GM12874 (cell line): ENCODE data around the gene NEK6.

Experiments used
- CTCF ChIP-seq: IDR thresholded peaks from 2 replicates; pipeline ENCODE4 v1.5.1; 2011; ENCODE audit warnings: low read depth, mild to moderate bottlenecking, control low read depth, low read length, moderate library complexity; ENCODE audit not compliant: insufficient read depth

Gene NEK6

DNA sequence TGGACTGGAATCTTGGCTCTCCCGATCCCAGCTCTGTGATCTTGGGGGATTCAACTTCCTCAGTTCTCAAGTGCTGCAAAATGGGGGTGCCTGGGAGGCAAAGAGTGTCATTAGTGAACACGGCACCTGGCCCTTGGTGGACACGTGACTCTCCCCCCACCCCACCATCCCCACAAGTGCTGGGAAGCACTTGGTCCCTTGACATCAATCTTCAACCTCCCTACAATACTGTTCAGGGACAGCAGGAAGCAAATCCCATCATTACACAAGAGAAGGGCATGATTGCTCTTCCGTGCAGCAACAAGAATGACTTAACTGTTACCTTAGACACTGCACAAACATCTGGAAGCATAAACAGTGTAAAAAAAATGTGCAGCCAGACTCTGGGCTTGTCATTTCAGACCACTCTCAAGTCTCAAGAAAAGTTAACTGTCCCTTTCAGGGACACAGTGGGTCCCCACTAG lies 96.1 kb downstream of the NEK6 start:
- no peak for TF ChIP-seq CTCF

DNA sequence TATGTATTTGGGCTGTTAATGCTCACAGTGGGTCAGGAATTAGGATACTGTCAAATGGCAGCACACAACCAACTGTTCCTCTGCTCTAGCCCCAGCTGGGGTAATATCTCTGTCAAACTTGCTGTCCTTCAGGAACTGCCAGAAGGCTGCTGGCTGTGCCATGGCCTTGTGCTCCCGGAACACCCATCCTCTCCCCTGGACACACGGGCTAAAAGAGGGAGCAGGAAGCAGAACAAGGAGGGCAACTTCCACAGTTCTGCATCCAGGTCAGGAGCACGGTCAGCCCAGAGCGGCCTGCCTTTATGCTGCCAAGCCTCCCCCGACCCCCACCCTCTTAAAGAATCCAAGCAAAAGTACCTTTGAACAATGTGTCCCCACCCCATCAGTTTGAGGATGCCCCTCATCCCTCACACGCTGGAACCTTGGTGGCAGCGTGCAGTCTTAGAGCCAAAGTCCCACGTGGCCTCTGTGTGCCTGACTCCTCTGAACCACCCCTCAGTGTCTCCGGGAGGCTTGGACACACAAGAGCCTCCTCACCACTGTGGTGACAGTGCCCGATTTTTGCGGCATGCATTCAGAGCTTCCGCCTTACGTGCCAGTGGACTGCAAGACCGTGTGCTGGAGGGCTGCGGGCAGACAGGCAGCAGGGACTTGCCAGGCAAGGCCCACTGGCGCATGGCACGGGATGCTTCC lies 96.7 kb downstream of the NEK6 start:
- no peak for TF ChIP-seq CTCF

- no peak for TF ChIP-seq CTCF
Observed at GRCh38 chr9:124355039-124355940, 97.5 kb downstream of the NEK6 start.

- TF ChIP-seq CTCF = no peak
Observed at GRCh38 chr9:124355941-124356744, 98.4 kb downstream of the NEK6 start.

- TF ChIP-seq CTCF = no peak
Observed at GRCh38 chr9:124356745-124357390, 99.1 kb downstream of the NEK6 start.

DNA sequence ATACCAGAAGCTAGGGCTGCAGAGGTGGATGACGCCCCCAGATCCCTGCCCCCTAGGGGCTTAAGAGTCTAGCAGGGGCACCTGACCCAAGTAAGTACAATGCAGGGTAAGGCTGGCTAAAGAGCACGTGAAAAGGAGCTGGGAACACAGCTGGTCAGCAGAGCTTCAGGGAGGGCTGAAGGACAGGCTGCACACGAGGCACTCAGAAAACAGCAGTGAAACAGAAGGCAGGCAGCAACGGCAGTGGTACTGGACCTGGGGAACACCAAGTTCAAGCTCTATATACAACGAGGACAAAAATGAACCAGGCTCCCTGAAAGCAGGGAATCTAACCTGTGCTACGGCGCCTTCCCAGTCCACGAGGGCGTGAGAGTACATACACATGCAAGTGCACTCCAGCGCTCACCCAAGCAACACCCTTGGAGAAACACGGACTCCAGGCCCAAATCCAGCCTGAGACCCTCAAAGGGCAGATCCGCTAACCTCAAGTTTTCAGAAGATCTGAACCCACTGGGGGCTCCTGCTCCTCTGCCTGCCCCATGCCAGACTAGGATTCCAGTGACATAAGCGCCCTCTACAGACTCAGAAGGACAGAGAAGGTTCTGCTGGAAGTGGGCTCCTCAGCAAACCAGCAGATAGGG lies 100.1 kb downstream of the NEK6 start:
- TF ChIP-seq CTCF = no peak
